GM12878 (cell line): Measurements from ENCODE around the gene NOVA1. TPM values are rescaled to one million over a fixed set of nuclear protein-coding genes. Genes with fewer than 3 reads are reported as not detected.

Experiments used
- ATAC-seq: fragments of 200-7000 bp; cut with Tn5 transposase; 3 replicates; pipeline ENCODE4 v1.9.1; 2020; ENCODE audit warnings: mild to moderate bottlenecking, moderate library complexity
- BruUV-seq: library from RNA; stranded (reverse); fragments of 400-500 nt; replicated peaks from 2 replicates; lab custom pipeline; 2021; lab: Mats Ljungman, UMichigan
- CTCF ChIA-PET: fragments of 300-600 bp; sonication (Branson Sonifier 250); formaldehyde crosslinking; extraction: SDS; loops from one replicate; lab custom pipeline; 2021; ENCODE audit warnings: inconsistent platforms; lab: Yijun Ruan, JAX
- POLR2A ChIA-PET: fragments of 350-600 bp; formaldehyde crosslinking; extraction: SDS; loops from one replicate; lab custom pipeline; 2021; ENCODE audit warnings: inconsistent platforms; lab: Charles Lee
- RAD21 ChIA-PET: fragments of 300-600 bp; sonication (Branson Sonifier 250); formaldehyde crosslinking; loops from one replicate; lab custom pipeline; 2023; ENCODE audit warnings: antibody characterized with exemption; ENCODE audit not compliant: unreplicated experiment; lab: Charles Lee
- SMC1A ChIA-PET: fragments of 300-600 bp; sonication (Branson Sonifier 250); formaldehyde crosslinking; loops from one replicate; lab custom pipeline; 2023; ENCODE audit not compliant: unreplicated experiment, uncharacterized antibody; lab: Charles Lee
- DNase-seq: peaks from one replicate; pipeline ENCODE4 v3.0.0-alpha.2; 2011; ENCODE audit warnings: low read depth, low spot score
- FAIRE-seq: peaks from 3 replicates; lab custom pipeline; 2011; peaks lifted over from hg19 to GRCh38; lab: Jason Lieb, UNC
- H2AFZ ChIP-seq: 2 replicates; pipeline ENCODE4 v1.6.0; 2011; ENCODE audit warnings: low read depth, low read length, control low read depth; ENCODE audit not compliant: control insufficient read depth
- H3K27ac ChIP-seq: 2 replicates; pipeline ENCODE4 v1.5.1; 2011; ENCODE audit warnings: control low read depth; ENCODE audit not compliant: control insufficient read depth, insufficient read depth
- H3K27me3 ChIP-seq, 2 experiments: replicated peaks in 1 of 2; 2 replicates each; pipeline versions ENCODE4 v1.6.0 to v1.6.1; 2011; ENCODE audit warnings: low read length in 1 of 2; ENCODE audit not compliant: control insufficient read depth in 2 of 2, insufficient read depth in 2 of 2
- H3K36me3 ChIP-seq, 2 experiments: 2 replicates each; pipeline ENCODE4 v1.5.1; 2011; ENCODE audit warnings: low read length in 1 of 2; ENCODE audit not compliant: control insufficient read depth in 2 of 2, insufficient read depth in 2 of 2
- H3K4me1 ChIP-seq: 2 replicates; pipeline ENCODE4 v1.6.1; 2011; ENCODE audit warnings: mild to moderate bottlenecking, low read length, moderate library complexity, mixed read lengths; ENCODE audit not compliant: control insufficient read depth, insufficient read depth
- H3K4me2 ChIP-seq: 2 replicates; pipeline ENCODE4 v1.6.0; 2011; ENCODE audit warnings: control low read depth; ENCODE audit not compliant: control insufficient read depth, insufficient read depth
- H3K4me3 ChIP-seq: fragments of 200-600 bp; sonication (generic); 2 replicates; pipeline ENCODE4 v1.5.1; 2016
- H3K79me2 ChIP-seq: 2 replicates; pipeline ENCODE4 v1.6.0; 2011; ENCODE audit warnings: low read length; ENCODE audit not compliant: control insufficient read depth, insufficient read depth
- H3K9ac ChIP-seq: 2 replicates; pipeline ENCODE4 v1.8.0; 2011; ENCODE audit warnings: low read length, control low read depth, mixed read lengths; ENCODE audit not compliant: control insufficient read depth, insufficient read depth
- H3K9me3 ChIP-seq: replicated peaks from 3 replicates; pipeline ENCODE4 v1.5.1; 2011; ENCODE audit warnings: mild to moderate bottlenecking, low read length; ENCODE audit not compliant: control insufficient read depth, insufficient read depth
- H4K20me1 ChIP-seq: 2 replicates; pipeline ENCODE4 v1.6.0; 2011; ENCODE audit not compliant: control insufficient read depth, insufficient read depth
- CBX3 ChIP-seq: fragments of 200-600 bp; sonication (generic); IDR thresholded peaks from 2 replicates; pipeline ENCODE4 v1.6.1; 2016; ENCODE audit warnings: low read depth, borderline replicate concordance
- CEBPB ChIP-seq, 2 experiments: fragments of 150-350 bp in 1 of 2; IDR thresholded peaks; 2 replicates each; pipeline ENCODE4 v1.6.1; 2012 to 2014; ENCODE audit warnings: low read depth in 2 of 2, low read length in 2 of 2, borderline replicate concordance in 1 of 2, inconsistent platforms in 1 of 2
- CHD1 ChIP-seq: IDR thresholded peaks from 2 replicates; pipeline ENCODE4 v1.6.1; 2012; ENCODE audit warnings: low read depth, low read length, improper control_type of control experiment
- EP300 ChIP-seq, 2 experiments: fragments of 150-350 bp in 1 of 2; IDR thresholded peaks; 2 replicates each; pipeline ENCODE4 v1.6.1; 2011 to 2012; ENCODE audit warnings: low read depth in 2 of 2, low read length in 2 of 2, borderline replicate concordance in 1 of 2, improper control_type of control experiment in 1 of 2, inconsistent platforms in 1 of 2; ENCODE audit not compliant: control insufficient read depth in 1 of 2
- FOXK2 ChIP-seq: fragments of 450-650 bp; IDR thresholded peaks from 2 replicates; pipeline ENCODE4 v1.6.1; 2017; ENCODE audit warnings: mild to moderate bottlenecking, moderate library complexity
- HCFC1 ChIP-seq: fragments of 150-350 bp; IDR thresholded peaks from 2 replicates; pipeline ENCODE4 v1.6.1; 2014; ENCODE audit warnings: low read length
- LARP7 ChIP-seq: fragments of 450-650 bp; IDR thresholded peaks from 2 replicates; pipeline ENCODE4 v1.6.1; 2017; ENCODE audit warnings: mild to moderate bottlenecking
- NR2C1 ChIP-seq: fragments of 450-650 bp; IDR thresholded peaks from 2 replicates; pipeline ENCODE4 v1.6.1; 2017; ENCODE audit warnings: antibody characterized with exemption, mild to moderate bottlenecking, moderate library complexity
- PAX5 ChIP-seq: IDR thresholded peaks from 2 replicates; pipeline ENCODE4 v1.6.1; 2011; ENCODE audit warnings: low read depth, low read length, borderline replicate concordance
- RAD51 ChIP-seq: fragments of 450-650 bp; IDR thresholded peaks from 2 replicates; pipeline ENCODE4 v1.6.1; 2016; ENCODE audit warnings: moderate library complexity, mild to moderate bottlenecking, inconsistent platforms
- RUNX3 ChIP-seq: IDR thresholded peaks from 2 replicates; pipeline ENCODE4 v1.6.1; 2012; ENCODE audit warnings: low read length, inconsistent platforms
- SMAD5 ChIP-seq: IDR thresholded peaks from 2 replicates; pipeline ENCODE4 v1.6.1; 2016; ENCODE audit warnings: antibody characterized with exemption, low read depth
- TBL1XR1 ChIP-seq: IDR thresholded peaks from 2 replicates; pipeline ENCODE4 v1.6.1; 2012; ENCODE audit warnings: low read depth, low read length, improper control_type of control experiment
- TCF12 ChIP-seq: IDR thresholded peaks from 2 replicates; pipeline ENCODE4 v1.6.1; 2011; ENCODE audit warnings: low read depth, mild to moderate bottlenecking, low read length
- ZBTB40 ChIP-seq: fragments of 450-650 bp; IDR thresholded peaks from 2 replicates; pipeline ENCODE4 v1.6.1; 2016; ENCODE audit warnings: mild to moderate bottlenecking, moderate library complexity, borderline replicate concordance
- ZSCAN29 ChIP-seq: fragments of 450-650 bp; IDR thresholded peaks from 2 replicates; pipeline ENCODE4 v1.6.1; 2017; ENCODE audit warnings: mild to moderate bottlenecking, moderate library complexity
- in situ Hi-C: fragments of 300-500 bp; cut with MboI; formaldehyde crosslinking; loops from 9 replicates; pipeline ENCODE4 v1.14.3; 2018; ENCODE audit warnings: mixed read lengths
- intact Hi-C: fragments of 100-400 bp; cut with micrococcal nuclease; formaldehyde crosslinking; loops from one replicate; pipeline ENCODE4 v1.14.2; 2022; ENCODE audit not compliant: unreplicated experiment
- polyA plus RNA-seq, 11 experiments: library from polyadenylated mRNA; depleted of rRNA in 4 of 11; unstranded in 6 of 11; stranded (reverse) in 5 of 11; fragments of >200 nt; fragmentation: Nextera tagmentation in 4 of 11; fragmentation: Illumina TruSeq in 1 of 11; extraction: Ambion mirVana in 4 of 11; extraction: Trizol in 1 of 11; gene quantifications; 1 replicate in 1 of 11; 2 replicates in 10 of 11; pipeline versions ENCODE4 v1.2.1 to v1.2.3, GENCODE V29; 2011 to 2016; ENCODE audit warnings: inconsistent platforms in 2 of 11, missing spikeins in 2 of 11, low read depth in 1 of 11
- total RNA-seq, 4 experiments: library from RNA; depleted of rRNA in 3 of 4; stranded (reverse); fragments of >200 nt in 3 of 4; fragmentation: Illumina TruSeq in 1 of 4; extraction: Trizol in 1 of 4; gene quantifications; 2 replicates each; pipeline versions ENCODE4 v1.2.1 to v1.2.3, GENCODE V29; 2013 to 2021

The NOVA1 gene
- total and polyA plus RNA-seq, 10 of the 15 experiments (the other 5 are each of a cell fraction or from before 2014, with no cell fraction given) = 0.05 to 0.41 TPM; not detected in 8

GRCh38 chr14:26398616-26399015 is 199.2 kb downstream of the NOVA1 start:
- ChIA-PET RAD21 (no interaction called here), SMC1A (no interaction called here), CTCF (no interaction called here), POLR2A (no interaction called here)
- H3K79me2 ChIP-seq = no peaks in the 10 kb centered on the region
- H4K20me1 ChIP-seq = no peaks in the 10 kb centered on the region
- H3K27me3 ChIP-seq = no peaks in the 10 kb centered on the region
- in situ Hi-C loops = no loop called here
- no TSS peak for BruUV-seq
- no peak overlapping the region for H3K27ac ChIP-seq
- H3K36me3 ChIP-seq = no peaks in the 10 kb centered on the region
- no peaks in the 10 kb centered on the region for H3K9me3 ChIP-seq
- H3K9ac ChIP-seq = no peak overlapping the region
- H3K4me1 ChIP-seq = no peaks in the 10 kb centered on the region
- intact Hi-C loops = no loop called here
- H3K4me2 ChIP-seq = no peak overlapping the region
- FAIRE-seq (no peak), ATAC-seq (no peak), DNase-seq (no peak)
- no peak overlapping the region for H2AFZ ChIP-seq
- no peak overlapping the region for H3K4me3 ChIP-seq
- TF ChIP-seq RAD51 = no peak
- TF ChIP-seq CBX3 = no peak
- no peak for TF ChIP-seq NR2C1
- no peak for TF ChIP-seq SMAD5
- TF ChIP-seq ZSCAN29 = no peak
- no peak for TF ChIP-seq ZBTB40
- no peak for TF ChIP-seq EP300 (IDR thresholded peaks at IDR 0.05; ENCODE audit: borderline replicate concordance in 1 of 2, control insufficient read depth in 1 of 2, low read depth in 2 of 2, low read length in 2 of 2)
- no peak for TF ChIP-seq PAX5
- TF ChIP-seq HCFC1 = no peak
- TF ChIP-seq CEBPB (IDR thresholded peaks at IDR 0.05; ENCODE audit: borderline replicate concordance in 1 of 2, low read depth in 2 of 2, low read length in 2 of 2) = no peak
- no peak for TF ChIP-seq TBL1XR1
- TF ChIP-seq FOXK2 = no peak
- TF ChIP-seq TCF12 = no peak
- no peak for TF ChIP-seq CHD1
- TF ChIP-seq RUNX3 = no peak
- TF ChIP-seq LARP7 = no peak
